Testis (tissue), 3 donors: ENCODE data around the gene CD300LD. TPM values are rescaled to one million over a fixed set of nuclear protein-coding genes. Genes with fewer than 3 reads are reported as not detected.
"Not testable (repeated sequence)": the region's sequence is repeated elsewhere in the genome, so short reads cannot be mapped to it uniquely, and the experiment has no call there.

ENCODE experiments used
- DNase-seq: peaks from one replicate; pipeline ENCODE4 v3.0.0-alpha.2; 2019
- H3K27ac ChIP-seq, 2 donors: fragments of 200-600 bp; sonication (generic); one replicate each; pipeline ENCODE4 v1.5.1; 2019
- H3K27me3 ChIP-seq: fragments of 200-600 bp; sonication (generic); one replicate; pipeline ENCODE4 v1.5.1; 2019
- H3K36me3 ChIP-seq: fragments of 200-600 bp; sonication (generic); one replicate; pipeline ENCODE4 v1.5.1; 2017; ENCODE audit warnings: low read depth; ENCODE audit errors: missing control alignments
- H3K4me1 ChIP-seq: fragments of 200-600 bp; sonication (generic); one replicate; pipeline ENCODE4 v1.5.1; 2019
- H3K4me3 ChIP-seq, 2 donors: fragments of 200-600 bp; sonication (generic); one replicate each; pipeline ENCODE4 v1.5.1; 2017 to 2019
- H3K9me3 ChIP-seq: fragments of 200-600 bp; sonication (generic); one replicate; pipeline ENCODE4 v1.5.1; 2017
- POLR2A ChIP-seq: fragments of 450-650 bp; IDR thresholded peaks from one replicate; pipeline ENCODE4 v1.6.1; 2017; ENCODE audit warnings: antibody characterized with exemption, mild to moderate bottlenecking, moderate library complexity
- WGBS, 2 donors: methylation state at CpG; one replicate each; pipeline ENCODE4 v1.1.5; 2018; 5-methylcytosine and 5-hydroxymethylcytosine counted together
- intact Hi-C: fragments of 100-400 bp; cut with DNase I; formaldehyde crosslinking; loops from one replicate; pipeline ENCODE4 v1.15.1; 2023; ENCODE audit warnings: low total_unique reads
- polyA plus RNA-seq: library from polyadenylated mRNA; stranded (reverse); fragments of 350-450 nt; fragmentation: Illumina TruSeq; extraction: RNeasy Lipid Tissue Mini Kit (QIAGEN cat#74804); gene quantifications from one replicate; pipeline ENCODE4 v1.2.3, GENCODE V29; 2014; ENCODE audit warnings: low read depth, low replicate concordance; ENCODE audit not compliant: insufficient read depth
- total RNA-seq, 2 donors: library from RNA; depleted of rRNA; stranded (reverse); fragments of >200 nt; gene quantifications; one replicate each; pipeline ENCODE4 v1.2.3, GENCODE V29; 2016
- TF ChIP-seq, protein P1 (sequence below), 3 experiments: fragments of 450-650 bp in 2 of 3; fragments of 200-600 bp in 1 of 3; sonication (generic) in 1 of 3; IDR thresholded peaks; one replicate each; pipeline ENCODE4 v1.5.1; 2016 to 2019; ENCODE audit warnings: antibody characterized with exemption in 3 of 3, mild to moderate bottlenecking in 2 of 3, moderate library complexity in 1 of 3

Gene CD300LD
- total and polyA plus RNA-seq, 3 donors from 2014 or later: 0.41 TPM; not detected in 2

DNA sequence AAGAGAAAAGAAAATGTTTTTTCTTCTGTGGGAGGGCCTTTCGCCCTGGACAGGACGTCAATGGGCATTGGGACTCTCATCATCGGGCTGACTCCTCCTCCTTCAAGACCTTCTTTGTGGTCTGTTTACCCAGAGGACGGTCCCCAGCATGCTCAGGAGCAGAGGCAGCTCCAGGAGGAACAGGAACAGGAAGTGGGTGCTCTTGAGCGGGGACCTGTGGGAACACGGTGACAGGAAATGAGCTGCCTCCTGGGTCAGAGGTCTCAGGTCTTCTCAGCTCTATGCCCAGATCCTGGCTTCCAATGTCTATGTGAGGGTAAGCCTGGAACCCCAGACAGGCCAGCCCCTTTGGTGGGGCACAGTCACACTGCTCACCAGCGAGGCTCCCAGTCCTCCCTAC, 12.2 kb downstream of the CD300LD start:
- Histone ChIP-seq H3K9me3 (no peaks in the 10 kb centered on the region), H3K27ac (no peak overlapping the region), H3K27me3 (no peaks in the 10 kb centered on the region), H3K4me3 (no peak overlapping the region), H3K4me1 (no peaks in the 10 kb centered on the region), H3K36me3 (no peaks in the 10 kb centered on the region)
- WGBS, 2 donors: 81 to 89% methylated on average over 7 of the region's 7 CpGs
- TF ChIP-seq, protein P1, sequence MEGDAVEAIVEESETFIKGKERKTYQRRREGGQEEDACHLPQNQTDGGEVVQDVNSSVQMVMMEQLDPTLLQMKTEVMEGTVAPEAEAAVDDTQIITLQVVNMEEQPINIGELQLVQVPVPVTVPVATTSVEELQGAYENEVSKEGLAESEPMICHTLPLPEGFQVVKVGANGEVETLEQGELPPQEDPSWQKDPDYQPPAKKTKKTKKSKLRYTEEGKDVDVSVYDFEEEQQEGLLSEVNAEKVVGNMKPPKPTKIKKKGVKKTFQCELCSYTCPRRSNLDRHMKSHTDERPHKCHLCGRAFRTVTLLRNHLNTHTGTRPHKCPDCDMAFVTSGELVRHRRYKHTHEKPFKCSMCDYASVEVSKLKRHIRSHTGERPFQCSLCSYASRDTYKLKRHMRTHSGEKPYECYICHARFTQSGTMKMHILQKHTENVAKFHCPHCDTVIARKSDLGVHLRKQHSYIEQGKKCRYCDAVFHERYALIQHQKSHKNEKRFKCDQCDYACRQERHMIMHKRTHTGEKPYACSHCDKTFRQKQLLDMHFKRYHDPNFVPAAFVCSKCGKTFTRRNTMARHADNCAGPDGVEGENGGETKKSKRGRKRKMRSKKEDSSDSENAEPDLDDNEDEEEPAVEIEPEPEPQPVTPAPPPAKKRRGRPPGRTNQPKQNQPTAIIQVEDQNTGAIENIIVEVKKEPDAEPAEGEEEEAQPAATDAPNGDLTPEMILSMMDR (IDR thresholded peaks at IDR 0.05): no peak
- no peak for TF ChIP-seq POLR2A
- no peak for DNase-seq
- intact Hi-C loops: no loop called here

- DNase-seq: no peak
- no peak overlapping the region for H3K27ac ChIP-seq
- no peaks in the 10 kb centered on the region for H3K9me3 ChIP-seq
- H3K4me1 ChIP-seq: no peaks in the 10 kb centered on the region
- H3K27me3 ChIP-seq: no peaks in the 10 kb centered on the region
- TF ChIP-seq, protein P1 (IDR thresholded peaks at IDR 0.05): no peak
- TF ChIP-seq POLR2A: no peak
- 79 to 83% methylated on average over 9 of the region's 9 CpGs for WGBS, 2 donors
- H3K4me3 ChIP-seq: no peak overlapping the region
- H3K36me3 ChIP-seq: no peaks in the 10 kb centered on the region
- intact Hi-C loops: no loop called here
Measured at GRCh38 chr17:74578979-74579378, 13.1 kb downstream of the CD300LD start.

DNA sequence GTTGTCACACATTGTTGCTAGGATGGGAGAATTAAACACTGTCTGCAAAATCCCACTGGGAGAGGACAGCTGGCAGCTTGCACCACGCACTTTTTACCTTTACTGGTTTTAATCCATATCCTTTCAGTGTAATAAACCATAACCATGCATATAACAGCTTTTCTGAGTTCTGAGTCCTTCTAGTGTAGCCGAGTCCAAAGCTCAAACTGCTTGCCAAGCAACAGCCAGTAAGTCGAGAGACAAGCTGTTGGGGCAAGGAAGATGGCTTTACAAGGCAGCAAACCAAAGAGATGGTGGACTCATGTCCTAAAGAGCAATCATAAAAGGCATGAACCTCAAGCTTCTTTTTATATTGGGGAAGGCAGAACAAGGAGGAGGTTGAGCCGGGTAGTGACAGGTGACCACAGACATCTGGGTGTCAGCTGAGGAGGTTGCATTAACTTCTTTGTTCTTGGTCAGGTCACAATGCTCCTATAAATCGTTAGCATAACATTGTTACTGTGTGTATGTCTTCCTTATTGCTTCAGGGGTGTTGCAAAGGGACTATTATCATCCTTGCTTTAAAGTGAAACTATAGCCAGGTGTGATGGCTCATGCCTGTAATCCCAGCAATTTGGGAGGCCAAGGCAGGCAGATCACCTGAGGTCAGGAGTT, 17.5 kb downstream of the CD300LD start:
- WGBS, 2 donors: 67 to 71% methylated on average over 5 of the region's 5 CpGs
- TF ChIP-seq, protein P1 (IDR thresholded peaks at IDR 0.05): no peak
- TF ChIP-seq POLR2A: no peak
- no peak overlapping the region for H3K4me3 ChIP-seq
- H3K36me3 ChIP-seq: no peaks in the 10 kb centered on the region
- DNase-seq: no peak
- intact Hi-C loops: no loop called here
- H3K4me1 ChIP-seq: no peaks in the 10 kb centered on the region
- H3K27ac ChIP-seq: no peak overlapping the region
- H3K9me3 ChIP-seq: no peaks in the 10 kb centered on the region
- H3K27me3 ChIP-seq: no peaks in the 10 kb centered on the region

DNA sequence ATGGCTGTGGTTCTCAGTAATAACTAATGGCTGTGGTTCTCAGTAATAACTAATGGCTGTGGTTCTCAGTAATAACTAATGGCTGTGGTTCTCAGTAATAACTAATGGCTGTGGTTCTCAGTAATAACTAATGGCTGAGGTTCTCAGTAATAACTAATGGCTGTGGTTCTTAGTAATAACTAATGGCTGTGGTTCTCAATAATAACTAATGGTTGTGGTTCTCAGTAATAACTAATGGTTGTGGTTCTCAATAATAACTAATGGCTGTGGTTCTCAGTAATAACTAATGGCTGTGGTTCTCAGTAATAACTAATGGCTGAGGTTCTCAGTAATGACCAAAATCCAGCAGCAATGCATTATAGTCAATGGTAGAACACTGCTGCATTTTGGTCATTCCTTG, 18.4 kb downstream of the CD300LD start:
- H3K9me3 ChIP-seq, intact Hi-C loops, H3K27me3 ChIP-seq, H3K36me3 ChIP-seq, H3K27ac ChIP-seq, H3K4me1 ChIP-seq, DNase-seq, H3K4me3 ChIP-seq: not testable (repeated sequence)

DNA sequence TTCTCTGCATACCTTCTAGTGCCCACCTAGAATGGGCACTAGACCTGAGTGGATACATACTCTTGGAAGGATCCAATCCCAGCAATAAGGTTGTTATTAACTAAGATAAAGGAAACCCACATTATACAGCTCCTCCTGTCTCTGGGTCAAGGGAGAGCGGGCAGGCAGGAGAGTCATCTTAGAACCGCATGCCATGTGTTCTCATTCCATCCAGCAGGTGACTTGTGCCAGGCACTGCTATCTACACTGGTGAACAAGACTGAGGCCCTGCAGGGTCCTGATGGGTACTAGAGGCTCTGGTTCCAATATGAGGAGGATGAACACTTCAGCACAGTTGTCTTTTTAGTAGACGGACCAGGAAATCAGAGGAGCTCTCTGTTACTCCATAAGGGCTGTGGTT, 18.9 kb downstream of the CD300LD start:
- no peaks in the 10 kb centered on the region for H3K9me3 ChIP-seq
- H3K27me3 ChIP-seq: no peaks in the 10 kb centered on the region
- 87 to 95% methylated on average over 3 of the region's 3 CpGs for WGBS, 2 donors
- no peaks in the 10 kb centered on the region for H3K36me3 ChIP-seq
- intact Hi-C loops: no loop called here
- no peak for DNase-seq
- no peak overlapping the region for H3K27ac ChIP-seq
- TF ChIP-seq POLR2A: no peak
- TF ChIP-seq, protein P1 (IDR thresholded peaks at IDR 0.05): no peak
- no peak overlapping the region for H3K4me3 ChIP-seq
- no peaks in the 10 kb centered on the region for H3K4me1 ChIP-seq
